ENCODE data around the gene COX6B2.
"Not testable (repeated sequence)": the region's sequence is repeated elsewhere in the genome, so short reads cannot be mapped to it uniquely, and the experiment has no call there.

COX6B2 gene

GRCh38 chr19:55354698-55355212 lies at the start of gene COX6B2:
COX6B2 (minus strand) TSS chr19:55354719; CDS start chr19:55354521, 198 bp downstream.
- DNase-seq, result no peak

- no peak for DNase-seq
Measured at GRCh38 chr19:55402509-55402908, 48.0 kb upstream of the COX6B2 start.

DNA sequence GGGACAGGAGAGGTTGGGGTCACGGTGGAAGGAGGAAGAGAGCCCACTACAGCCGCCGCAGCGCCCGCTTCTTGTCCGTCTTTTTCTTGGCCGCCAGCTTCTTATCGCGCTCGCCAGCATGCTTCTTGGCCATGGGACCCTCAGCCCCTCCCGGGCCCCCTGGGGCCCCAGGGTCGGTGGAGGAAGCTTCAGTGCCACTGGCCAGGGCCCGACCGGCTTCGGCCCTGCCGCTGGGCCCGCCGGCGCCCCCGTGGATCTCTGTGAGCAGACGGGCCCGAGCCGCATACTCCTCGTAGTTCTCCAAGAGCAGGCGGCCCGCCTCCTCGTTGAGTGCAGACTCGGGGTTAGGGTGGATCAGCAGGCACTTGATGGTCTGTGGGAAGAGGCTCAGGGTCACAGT lies 46.9 kb upstream of the COX6B2 start:
- not testable (repeated sequence) for DNase-seq

DNA sequence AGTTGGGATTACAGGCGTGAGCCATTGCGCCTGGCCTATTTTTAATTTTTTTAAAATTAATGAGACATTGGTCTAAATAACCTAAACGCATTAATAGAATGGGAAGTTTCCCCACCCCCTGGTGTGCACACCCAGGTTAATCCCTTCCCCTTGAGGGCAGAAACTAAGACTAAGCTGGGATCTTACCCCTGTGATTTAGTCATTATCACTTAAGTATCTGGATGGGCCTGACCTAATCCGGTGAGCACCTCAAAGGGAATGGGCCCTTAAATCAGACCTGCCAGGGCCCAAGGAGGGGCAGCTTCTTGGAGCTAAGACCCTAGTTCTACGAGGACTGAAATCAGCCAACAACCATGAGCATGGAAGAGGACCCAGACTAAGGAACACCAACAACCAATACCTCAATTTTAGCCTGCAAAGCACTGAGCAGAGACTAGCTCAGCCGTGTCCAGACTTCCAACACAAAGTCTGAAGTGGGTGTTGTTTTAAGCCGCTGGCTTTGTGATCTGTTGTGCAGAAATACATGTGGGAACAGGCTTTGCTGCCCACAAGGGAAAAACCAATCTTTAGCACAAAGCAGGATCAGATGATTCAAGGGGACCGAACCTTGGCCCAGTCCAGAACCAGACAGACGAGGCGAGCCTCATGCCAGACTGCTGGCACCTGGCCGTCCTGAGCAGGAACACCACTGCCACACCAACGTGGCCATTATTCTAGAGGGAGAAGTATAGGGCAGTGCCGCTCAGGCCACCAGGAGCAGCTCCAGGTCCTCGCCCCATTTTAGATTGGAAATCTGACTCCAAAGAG lies 46.0 kb upstream of the COX6B2 start:
- DNase-seq, result no peak

GRCh38 chr19:55398200-55398925 lies 43.8 kb upstream of the COX6B2 start:
- DNase-seq, result no peak

- DNase-seq, result no peak
Measured at GRCh38 chr19:55392820-55393761, 38.6 kb upstream of the COX6B2 start.

DNA sequence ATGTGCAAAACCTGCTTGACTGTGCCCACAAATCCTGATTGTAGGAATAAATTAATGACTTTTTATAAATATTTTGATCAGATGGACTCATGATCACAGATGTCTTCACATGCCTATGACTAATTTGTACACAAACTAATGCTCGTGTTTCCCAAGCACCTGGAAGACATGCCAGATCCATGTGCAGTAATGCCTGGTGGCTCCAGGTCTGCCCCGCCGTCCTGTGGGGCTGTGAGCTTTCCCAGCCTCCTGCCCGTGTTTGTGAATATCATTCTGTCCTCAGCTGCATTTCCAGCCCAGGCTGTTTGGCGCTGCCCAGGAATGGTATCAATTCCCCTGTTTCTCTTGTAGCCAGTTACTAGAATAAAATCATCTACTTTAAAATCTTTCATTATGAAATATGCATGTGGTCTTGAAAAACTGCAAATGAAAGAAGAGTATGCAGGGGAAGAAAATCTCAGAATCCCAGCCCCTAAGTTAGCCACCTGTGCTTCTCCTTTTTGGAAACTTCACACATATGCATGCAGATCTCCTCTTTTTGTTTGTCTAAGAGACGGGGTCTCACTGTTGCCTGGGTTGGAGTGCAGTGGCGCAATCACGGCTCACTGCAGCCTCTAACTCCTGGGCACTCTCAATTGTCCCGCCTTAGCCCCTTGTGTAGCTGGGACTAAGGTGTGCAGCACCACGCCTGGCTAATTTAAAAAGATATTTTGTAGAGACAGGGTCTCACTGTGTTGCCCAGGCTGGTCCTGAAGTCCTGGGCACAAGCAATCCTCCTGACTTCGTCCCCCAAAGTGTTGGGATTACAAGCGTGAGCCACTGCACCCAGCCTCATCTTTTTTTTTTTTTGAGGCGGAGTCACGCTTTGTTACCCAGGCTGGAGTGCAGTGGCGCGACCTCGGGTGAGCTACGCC lies 37.4 kb upstream of the COX6B2 start:
- DNase-seq, result no peak

DNA sequence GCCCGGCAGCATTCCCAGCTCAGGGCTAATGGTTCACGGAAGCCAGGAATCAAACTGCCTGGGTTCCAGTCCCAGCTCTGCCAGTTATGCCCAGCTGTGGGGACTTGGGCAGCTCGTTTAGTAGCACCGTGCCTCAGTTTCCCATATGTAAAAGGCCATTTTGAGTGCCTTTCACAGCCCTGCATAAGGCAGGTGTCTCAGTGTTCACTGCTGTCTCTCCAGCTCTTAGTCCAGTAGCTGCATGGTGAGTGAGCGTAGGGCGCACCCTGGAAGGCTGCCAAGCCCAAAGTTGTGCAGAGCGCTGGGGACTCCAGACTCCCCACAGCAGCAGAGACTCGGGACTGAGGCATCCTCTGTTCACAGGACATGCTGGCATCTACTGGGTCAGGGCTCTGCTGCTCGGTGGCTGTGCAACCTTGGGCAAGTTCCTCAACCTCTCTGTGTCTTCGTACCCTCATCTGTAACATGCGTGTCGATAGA lies 36.7 kb upstream of the COX6B2 start:
- no peak for DNase-seq

DNA sequence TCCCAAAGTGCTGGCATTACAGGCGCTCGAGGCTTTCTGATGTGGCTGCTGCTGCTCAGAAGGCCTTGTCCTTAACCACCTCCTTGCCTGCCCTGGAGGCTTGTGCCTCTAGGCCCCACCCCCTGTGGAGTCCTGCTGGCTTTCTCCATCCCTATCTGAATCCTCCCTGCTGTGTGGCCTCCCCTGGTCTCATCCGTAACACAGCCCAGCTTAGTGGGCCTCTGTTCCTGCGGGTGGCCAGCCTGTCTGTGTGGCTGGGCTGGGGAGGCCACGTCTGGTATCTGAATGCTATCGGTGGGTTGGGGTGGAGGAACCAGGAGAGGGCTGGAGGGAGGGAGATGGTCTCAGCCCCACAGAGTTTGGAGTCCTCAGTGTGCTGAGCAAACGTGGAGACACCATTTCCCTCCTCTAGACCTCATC lies 36.0 kb upstream of the COX6B2 start:
- no peak for DNase-seq

- DNase-seq, result no peak
Measured at GRCh38 chr19:55389386-55390317, 35.1 kb upstream of the COX6B2 start.

- no peak for DNase-seq
Measured at GRCh38 chr19:55387736-55388497, 33.4 kb upstream of the COX6B2 start.

GRCh38 chr19:55386493-55386971 lies 32.0 kb upstream of the COX6B2 start:
- DNase-seq, result no peak

- peak; percentile 97 for DNase-seq
Measured at GRCh38 chr19:55385724-55386492, 31.4 kb upstream of the COX6B2 start, which contains the start of gene RPL28. RPL28 (plus strand) TSS chr19:55385932; CDS start chr19:55386358, 426 bp downstream.

DNA sequence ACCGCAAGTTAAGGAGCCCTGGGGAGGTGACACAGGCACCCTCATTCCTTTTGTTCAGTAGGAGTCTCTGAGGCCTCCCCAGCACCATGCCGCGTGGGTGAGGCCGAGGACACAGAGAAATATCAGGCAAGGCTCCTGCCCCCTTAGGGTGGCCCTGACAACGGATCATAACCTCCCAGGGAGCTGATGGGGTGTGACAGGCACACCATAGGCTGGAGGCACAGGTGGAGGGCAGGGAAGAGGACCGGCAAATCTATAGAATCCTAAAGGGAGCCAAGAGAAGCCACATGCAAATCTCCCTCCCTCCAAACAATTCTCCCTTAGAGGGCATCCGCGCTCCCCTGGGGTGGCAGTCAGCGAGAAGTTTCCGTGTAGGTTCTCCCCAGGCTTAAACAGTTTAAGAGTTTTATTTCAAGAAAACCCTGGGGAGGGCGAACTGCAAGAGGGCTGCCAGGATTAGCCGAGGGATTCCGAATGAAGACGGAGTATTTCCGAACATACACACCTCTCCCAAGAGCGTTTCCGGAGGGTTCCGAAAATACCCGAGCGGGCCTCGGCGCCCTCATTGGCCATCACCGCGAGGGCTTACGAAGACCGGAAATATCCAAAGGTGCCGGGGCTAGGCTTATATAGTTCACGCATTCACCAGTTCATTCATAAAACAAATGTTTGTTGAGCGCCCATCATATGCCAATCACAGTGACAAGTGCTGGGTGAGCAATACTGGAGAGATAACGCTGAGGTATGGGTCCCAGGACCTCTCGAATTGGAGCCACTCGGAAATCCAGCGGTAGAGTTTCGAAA lies 30.6 kb upstream of the COX6B2 start:
- DNase-seq, result peak; percentile 90 to 91

GRCh38 chr19:55384131-55384919 lies 29.8 kb upstream of the COX6B2 start, which contains the start of gene TMEM238:
TMEM238 (minus strand) TSS chr19:55384292; CDS start chr19:55384259, 33 bp downstream.
- peak in 1 of 2 experiments; percentile 11 for DNase-seq
